Muscle of leg (tissue), 11 donors: ENCODE data around the gene CGNL1. TPM values are rescaled to one million over a fixed set of nuclear protein-coding genes. Genes with fewer than 3 reads are reported as not detected.

Experiments
- DNase-seq: peaks from one replicate; pipeline ENCODE4 v3.0.0; 2013
- H3K27ac ChIP-seq: one replicate; pipeline ENCODE4 v1.5.1; 2013; ENCODE audit warnings: mild to moderate bottlenecking, low read length, control low read depth
- H3K27me3 ChIP-seq: one replicate; pipeline ENCODE4 v1.6.1; 2013; ENCODE audit warnings: low read length; ENCODE audit not compliant: control insufficient read depth, insufficient read depth
- H3K36me3 ChIP-seq: one replicate; pipeline ENCODE4 v1.6.1; 2013; ENCODE audit warnings: low read length; ENCODE audit not compliant: control insufficient read depth, insufficient read depth
- H3K4me1 ChIP-seq: one replicate; pipeline ENCODE4 v1.6.1; 2013; ENCODE audit warnings: low read length; ENCODE audit not compliant: control insufficient read depth, insufficient read depth
- H3K4me3 ChIP-seq: one replicate; pipeline ENCODE4 v1.5.1; 2013; ENCODE audit warnings: low read length, control low read depth
- H3K9me3 ChIP-seq: replicated peaks from 2 replicates; pipeline ENCODE4 v1.6.1; 2013; ENCODE audit warnings: low read depth, low read length; ENCODE audit not compliant: control insufficient read depth
- WGBS: methylation state at CpG from one replicate; pipeline ENCODE4 v1.1.5; 2013; ENCODE audit warnings: missing lambda C conversion rate; ENCODE audit not compliant: insufficient coverage; 5-methylcytosine and 5-hydroxymethylcytosine counted together
- polyA plus RNA-seq, 8 donors: library from polyadenylated mRNA; unstranded; fragments of 120-200 nt; gene quantifications; one replicate each; pipeline versions ENCODE4 v1.2.1 to v1.2.3, GENCODE V29; 2013; ENCODE audit warnings: inconsistent platforms in 1 of 8, low replicate concordance in 1 of 8; ENCODE audit not compliant: insufficient read length in 8 of 8, insufficient read depth in 1 of 8
- total RNA-seq: library from RNA; stranded (reverse); fragments of 120-200 nt; gene quantifications from one replicate; pipeline ENCODE4 v1.2.4, GENCODE V29; 2013

The CGNL1 gene
- total and polyA plus RNA-seq, 9 donors: 6.3 to 13.7 (median 9.5) TPM

DNA sequence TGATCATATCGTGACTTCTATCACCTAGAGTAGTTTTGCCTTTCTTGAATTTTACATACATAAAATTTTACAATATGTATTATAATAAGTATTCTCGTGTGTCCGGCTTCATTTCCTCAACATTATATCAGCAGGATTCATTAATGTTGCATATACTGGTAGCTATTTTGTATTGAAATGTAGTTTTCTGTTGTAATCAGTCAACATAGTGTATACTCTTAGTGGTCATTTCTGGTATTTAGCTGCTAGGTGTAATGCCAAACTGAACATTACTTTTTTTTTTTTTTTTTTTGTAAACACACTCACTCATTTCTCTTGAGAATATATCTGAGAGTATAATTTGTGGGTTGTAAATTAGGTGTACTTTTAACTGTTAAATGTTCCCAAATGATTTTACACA, 70.1 kb downstream of the CGNL1 start:
- Histone ChIP-seq H3K36me3 (no peaks in the 10 kb centered on the region), H3K9me3 (no peaks in the 10 kb centered on the region), H3K27me3 (no peaks in the 10 kb centered on the region), H3K4me3 (no peak overlapping the region), H3K27ac (no peak overlapping the region), H3K4me1 (no peaks in the 10 kb centered on the region)
- no CpG with 5 or more reads among the region's 3 CpGs for WGBS
- no peak for DNase-seq

- H3K4me3 ChIP-seq: no peak overlapping the region
- no peak overlapping the region for H3K27ac ChIP-seq
- no peaks in the 10 kb centered on the region for H3K27me3 ChIP-seq
- no peaks in the 10 kb centered on the region for H3K9me3 ChIP-seq
- no peak for DNase-seq
- peaks cover 2% of the 10 kb centered on the region for H3K36me3 ChIP-seq
- H3K4me1 ChIP-seq: no peaks in the 10 kb centered on the region
These were observed 75.2 kb downstream of the CGNL1 start for GRCh38 chr15:57451555-57451954.

GRCh38 chr15:57452090-57452754, 75.9 kb downstream of the CGNL1 start:
- no peaks in the 10 kb centered on the region for H3K4me1 ChIP-seq
- no peak overlapping the region for H3K27ac ChIP-seq
- 87% methylated on average over 7 of the region's 11 CpGs for WGBS
- H3K9me3 ChIP-seq: no peaks in the 10 kb centered on the region
- peaks cover 2% of the 10 kb centered on the region for H3K36me3 ChIP-seq
- no peaks in the 10 kb centered on the region for H3K27me3 ChIP-seq
- no peak overlapping the region for H3K4me3 ChIP-seq
- no peak for DNase-seq

- no CpG with 5 or more reads among the region's 2 CpGs for WGBS
- no peak overlapping the region for H3K27ac ChIP-seq
- no peak for DNase-seq
These were observed 79.6 kb downstream of the CGNL1 start for GRCh38 chr15:57455929-57456328.

GRCh38 chr15:57456559-57456958, 80.3 kb downstream of the CGNL1 start:
- no peak for DNase-seq
- WGBS: 75% methylated on average over 2 of the region's 4 CpGs
- H3K27ac ChIP-seq: no peak overlapping the region
- H3K9me3 ChIP-seq: no peaks in the 10 kb centered on the region
- no peaks in the 10 kb centered on the region for H3K27me3 ChIP-seq
- H3K36me3 ChIP-seq: peaks cover 2% of the 10 kb centered on the region
- H3K4me1 ChIP-seq: no peaks in the 10 kb centered on the region
- H3K4me3 ChIP-seq: no peak overlapping the region

More at GRCh38 chr15:57455929-57456328, 79.6 kb downstream of the CGNL1 start:
- Histone ChIP-seq H3K36me3 (peaks cover 2% of the 10 kb centered on the region), H3K27me3 (no peaks in the 10 kb centered on the region), H3K4me1 (no peaks in the 10 kb centered on the region), H3K9me3 (no peaks in the 10 kb centered on the region), H3K4me3 (no peak overlapping the region)

DNA sequence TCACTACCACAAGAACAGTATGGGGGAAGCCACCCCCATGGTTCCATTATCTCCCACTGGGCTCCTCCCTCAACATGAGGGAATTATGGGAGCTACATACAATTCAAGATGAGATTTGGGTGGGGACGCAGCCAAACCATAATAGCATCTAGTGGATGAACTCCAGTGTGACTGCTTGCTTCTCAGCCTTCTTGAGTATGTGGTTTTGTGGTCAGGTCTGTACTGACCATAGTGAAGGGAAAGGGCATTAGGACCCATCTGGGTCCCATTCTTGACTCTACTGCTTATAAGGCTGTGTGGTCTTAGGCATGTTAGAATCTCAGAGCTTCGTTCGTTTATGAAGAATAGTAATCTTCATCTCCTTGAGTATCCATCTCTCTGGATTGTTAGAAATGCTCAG, 81.4 kb downstream of the CGNL1 start:
- Histone ChIP-seq H3K27me3 (no peaks in the 10 kb centered on the region), H3K9me3 (no peaks in the 10 kb centered on the region), H3K4me3 (no peak overlapping the region), H3K36me3 (peaks cover 2% of the 10 kb centered on the region), H3K27ac (no peak overlapping the region), H3K4me1 (no peaks in the 10 kb centered on the region)
- DNase-seq: no peak
- WGBS: no CpG with 5 or more reads among the region's 3 CpGs

GRCh38 chr15:57458356-57458781, 82.1 kb downstream of the CGNL1 start:
- Histone ChIP-seq H3K4me3 (no peak overlapping the region), H3K27me3 (no peaks in the 10 kb centered on the region), H3K9me3 (no peaks in the 10 kb centered on the region), H3K4me1 (no peaks in the 10 kb centered on the region), H3K27ac (no peak overlapping the region), H3K36me3 (peaks cover 2% of the 10 kb centered on the region)
- DNase-seq: no peak
- 63% methylated on average over 7 of the region's 7 CpGs for WGBS

GRCh38 chr15:57460208-57460816, 84.0 kb downstream of the CGNL1 start:
- WGBS: 90% methylated on average over 1 of the region's 3 CpGs
- Histone ChIP-seq H3K36me3 (no peaks in the 10 kb centered on the region), H3K27me3 (no peaks in the 10 kb centered on the region), H3K27ac (no peak overlapping the region), H3K9me3 (no peaks in the 10 kb centered on the region), H3K4me3 (no peak overlapping the region), H3K4me1 (no peaks in the 10 kb centered on the region)
- DNase-seq: no peak

GRCh38 chr15:57461541-57461940, 85.2 kb downstream of the CGNL1 start:
- Histone ChIP-seq H3K27ac (no peak overlapping the region), H3K4me1 (no peaks in the 10 kb centered on the region), H3K9me3 (no peaks in the 10 kb centered on the region), H3K36me3 (no peaks in the 10 kb centered on the region), H3K27me3 (no peaks in the 10 kb centered on the region), H3K4me3 (no peak overlapping the region)
- WGBS: 95% methylated on average over 4 of the region's 5 CpGs
- no peak for DNase-seq

- Histone ChIP-seq H3K36me3 (no peaks in the 10 kb centered on the region), H3K4me3 (no peak overlapping the region), H3K27me3 (no peaks in the 10 kb centered on the region), H3K4me1 (no peaks in the 10 kb centered on the region), H3K9me3 (no peaks in the 10 kb centered on the region), H3K27ac (no peak overlapping the region)
- WGBS: 20% methylated on average over 1 of the region's 2 CpGs
- peak; percentile 43 for DNase-seq
These were observed 86.1 kb downstream of the CGNL1 start for GRCh38 chr15:57462381-57462780.
